Measurements from ENCODE around the gene PBX3.

PBX3 gene

GRCh38 chr9:125990793-125991220, 243.6 kb downstream of the PBX3 start:
- no peak for DNase-seq (ENCODE audit: low read depth)
- TF ChIP-seq CTCF (conservative IDR thresholded peaks at IDR 0.05; ENCODE audit: low read depth, low read length) = no peak
- no peak overlapping the region for H3K4me3 ChIP-seq (ENCODE audit: low read depth, low read length)

GRCh38 chr9:125991886-125992529, 244.8 kb downstream of the PBX3 start:
- TF ChIP-seq CTCF (conservative IDR thresholded peaks at IDR 0.05; ENCODE audit: low read depth, low read length) = no peak
- H3K4me3 ChIP-seq (ENCODE audit: low read depth, low read length) = no peak overlapping the region
- no peak for DNase-seq (ENCODE audit: low read depth)

GRCh38 chr9:125992557-125992956, 245.4 kb downstream of the PBX3 start:
- no peak for TF ChIP-seq CTCF (conservative IDR thresholded peaks at IDR 0.05; ENCODE audit: low read depth, low read length)
- no peak overlapping the region for H3K4me3 ChIP-seq (ENCODE audit: low read depth, low read length)
- DNase-seq (ENCODE audit: low read depth) = no peak

- no peak for DNase-seq (ENCODE audit: low read depth)
- H3K4me3 ChIP-seq (ENCODE audit: low read depth, low read length) = no peak overlapping the region
- no peak for TF ChIP-seq CTCF (conservative IDR thresholded peaks at IDR 0.05; ENCODE audit: low read depth, low read length)
These were observed 246.3 kb downstream of the PBX3 start for GRCh38 chr9:125993466-125993865.

GRCh38 chr9:125994066-125994943, 247.1 kb downstream of the PBX3 start:
- no peak for TF ChIP-seq CTCF (conservative IDR thresholded peaks at IDR 0.05; ENCODE audit: low read depth, low read length)
- no peak for DNase-seq (ENCODE audit: low read depth)
- no peak overlapping the region for H3K4me3 ChIP-seq (ENCODE audit: low read depth, low read length)

- DNase-seq (ENCODE audit: low read depth) = no peak
- H3K4me3 ChIP-seq (ENCODE audit: low read depth, low read length) = no peak overlapping the region
- no peak for TF ChIP-seq CTCF (conservative IDR thresholded peaks at IDR 0.05; ENCODE audit: low read depth, low read length)
These were observed 247.8 kb downstream of the PBX3 start for GRCh38 chr9:125995006-125995405.
